ENCODE data around the gene PRKAR2A. TPM values are rescaled to one million over a fixed set of nuclear protein-coding genes. Genes with fewer than 3 reads are reported as not detected.

The PRKAR2A gene
- total RNA-seq, 2 experiments from 2014 or later, result 47.4 to 48.3 TPM

DNA sequence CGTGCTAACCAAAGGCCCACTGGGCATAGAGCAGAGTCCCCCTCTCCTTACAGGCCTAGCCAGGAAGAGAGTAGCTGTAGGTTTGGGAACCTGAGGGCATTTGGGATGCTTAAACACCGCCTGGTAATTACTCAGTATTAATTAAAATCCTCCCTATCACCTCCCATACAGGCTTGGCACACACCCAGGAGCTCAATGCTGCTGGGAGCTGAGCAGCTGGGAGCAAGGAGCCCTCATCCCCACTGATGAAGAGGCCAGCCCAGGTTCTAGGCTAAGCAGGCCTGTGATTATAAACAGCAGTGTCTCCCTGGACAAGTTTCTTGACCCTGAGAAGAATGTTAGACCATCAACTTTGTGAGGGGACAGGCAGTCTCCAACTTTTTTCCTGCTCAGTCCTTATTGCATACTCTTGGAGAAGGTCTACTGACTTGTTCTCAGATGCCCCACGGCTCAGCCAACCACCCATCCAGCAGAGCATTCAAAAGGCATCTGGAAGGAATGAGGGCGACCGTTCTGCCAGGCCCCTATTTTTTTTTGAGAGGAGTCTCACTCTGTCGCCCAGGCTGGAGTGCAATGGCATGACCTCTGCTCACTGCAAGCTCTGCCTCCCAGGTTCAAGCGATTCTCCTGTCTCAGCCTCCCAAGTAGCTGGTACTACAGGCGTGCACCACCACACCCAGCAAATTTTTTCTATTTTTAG lies 1.3 kb upstream of the PRKAR2A start:
- no peak overlapping the region for H3K27ac ChIP-seq (ENCODE audit: low read depth in 1 of 2, low read length in 2 of 2)
- CTCF ChIA-PET, result no interaction called here
- peaks cover 34% of the 10 kb centered on the region for H3K4me1 Mint-ChIP-seq (ENCODE audit: low read depth)
- H3K27ac Mint-ChIP-seq, result peak overlapping the region; percentile 97
- no peaks in the 10 kb centered on the region for H3K36me3 ChIP-seq (ENCODE audit: insufficient read depth, low read length)
- no peak overlapping the region for H3K4me3 ChIP-seq (ENCODE audit: low read length)
- H3K4me3 Mint-ChIP-seq, result peak overlapping the region; percentile 96
- H3K27me3 ChIP-seq (ENCODE audit: control insufficient read depth in 1 of 2, insufficient read depth in 2 of 2, low read length in 2 of 2), result no peaks in the 10 kb centered on the region
- ATAC-seq (ENCODE audit: poor library complexity) (no peak), DNase-seq (no peak)
- intact Hi-C loops (cut with DNase I, micrococcal nuclease), result loop anchor here (5.0 to 10.0 kb wide), 5 partner anchors 37 to 68 kb away; partner anchors contain the start of genes SLC25A20 (in 2 of the 2) and ARIH2 (in 1 of the 2)
- H3K4me1 ChIP-seq (ENCODE audit: insufficient read depth, low read length), result peaks cover 31% of the 10 kb centered on the region
- H3K9me3 Mint-ChIP-seq, result no peaks in the 10 kb centered on the region
- POLR2A ChIA-PET, result interaction anchor here (2.3 kb wide), 1 partner anchor 50 kb away, joined by 17 read pairs; the partner anchor contains the start of gene SLC25A20
- H3K36me3 Mint-ChIP-seq (ENCODE audit: low read depth), result peaks cover 19% of the 10 kb centered on the region
- TF ChIP-seq CTCF (IDR thresholded peaks at IDR 0.05), result no peak
- H3K9me3 ChIP-seq (ENCODE audit: control insufficient read depth in 1 of 2, insufficient read depth in 1 of 2, low read length in 2 of 2), result no peaks in the 10 kb centered on the region
- no peaks in the 10 kb centered on the region for H3K27me3 Mint-ChIP-seq

GRCh38 chr3:48847053-48847503 lies 596 bp downstream of the PRKAR2A start:
- Mint-ChIP-seq H3K27ac (peak overlapping the region; percentile 97), H3K27me3 (no peaks in the 10 kb centered on the region), H3K4me3 (peak overlapping the region; percentile 96), H3K36me3 (ENCODE audit: low read depth) (peaks cover 19% of the 10 kb centered on the region), H3K9me3 (no peaks in the 10 kb centered on the region), H3K4me1 (ENCODE audit: low read depth) (peaks cover 37% of the 10 kb centered on the region)
- peak; percentile 20 to 71 (median 43) for DNase-seq
- intact Hi-C loops (cut with DNase I, micrococcal nuclease), result loop anchor here (2.0 to 10.0 kb wide), 6 partner anchors 35 to 82 kb away; partner anchors contain the start of genes SLC25A20 (in 2 of the 2) and ARIH2 (in 1 of the 2)
- Histone ChIP-seq H3K9me3 (ENCODE audit: control insufficient read depth in 1 of 2, insufficient read depth in 1 of 2, low read length in 2 of 2) (no peaks in the 10 kb centered on the region), H3K27me3 (ENCODE audit: control insufficient read depth in 1 of 2, insufficient read depth in 2 of 2, low read length in 2 of 2) (no peaks in the 10 kb centered on the region), H3K36me3 (ENCODE audit: insufficient read depth, low read length) (no peaks in the 10 kb centered on the region), H3K4me1 (ENCODE audit: insufficient read depth, low read length) (peaks cover 31% of the 10 kb centered on the region), H3K4me3 (ENCODE audit: low read length) (peak overlapping the region; percentile 75), H3K27ac (ENCODE audit: low read depth in 1 of 2, low read length in 2 of 2) (peak overlapping the region; percentile 48 to 66)
- peak; percentile 60 for ATAC-seq (ENCODE audit: poor library complexity)
- ChIA-PET POLR2A (interaction anchor here (0.7 to 3.1 kb wide), 12 partner anchors 11 to 247 kb away, joined by 3 to 25 read pairs (median 4); partner anchors contain the start of genes ARIH2, IP6K2, NCKIPSD and QRICH1), CTCF (interaction anchor here (0.5 to 1.1 kb wide), 2 partner anchors 161 to 1796 kb away, joined by 3 to 4 read pairs; partner anchors contain the start of gene NCKIPSD)
- no peak for TF ChIP-seq CTCF (IDR thresholded peaks at IDR 0.05)

- no peaks in the 10 kb centered on the region for H3K9me3 Mint-ChIP-seq
- ATAC-seq (ENCODE audit: poor library complexity) (no peak), DNase-seq (no peak)
- no peaks in the 10 kb centered on the region for H3K27me3 Mint-ChIP-seq
- Histone ChIP-seq H3K36me3 (ENCODE audit: insufficient read depth, low read length) (no peaks in the 10 kb centered on the region), H3K4me1 (ENCODE audit: insufficient read depth, low read length) (peaks cover 31% of the 10 kb centered on the region), H3K9me3 (ENCODE audit: control insufficient read depth in 1 of 2, insufficient read depth in 1 of 2, low read length in 2 of 2) (no peaks in the 10 kb centered on the region), H3K4me3 (ENCODE audit: low read length) (no peak overlapping the region), H3K27me3 (ENCODE audit: control insufficient read depth in 1 of 2, insufficient read depth in 2 of 2, low read length in 2 of 2) (no peaks in the 10 kb centered on the region), H3K27ac (ENCODE audit: low read depth in 1 of 2, low read length in 2 of 2) (no peak overlapping the region)
- TF ChIP-seq CTCF (IDR thresholded peaks at IDR 0.05), result no peak
- intact Hi-C loops (cut with DNase I, micrococcal nuclease), result loop anchor here (5.0 to 10.0 kb wide), 5 partner anchors 33 to 72 kb away; partner anchors contain the start of genes SLC25A20 (in 2 of the 2) and ARIH2 (in 1 of the 2)
- H3K4me1 Mint-ChIP-seq (ENCODE audit: low read depth), result peaks cover 38% of the 10 kb centered on the region
- peak overlapping the region; percentile 5 for H3K27ac Mint-ChIP-seq
- POLR2A ChIA-PET, result no interaction called here
- peaks cover 19% of the 10 kb centered on the region for H3K36me3 Mint-ChIP-seq (ENCODE audit: low read depth)
- CTCF ChIA-PET, result no interaction called here
- H3K4me3 Mint-ChIP-seq, result peak overlapping the region; percentile 96
Observed at GRCh38 chr3:48845170-48845569, 2.5 kb downstream of the PRKAR2A start.
